ENCODE measurements around the gene LYVE1. TPM values are rescaled to one million over a fixed set of nuclear protein-coding genes. Genes with fewer than 3 reads are reported as not detected.

Gene LYVE1, protein sequence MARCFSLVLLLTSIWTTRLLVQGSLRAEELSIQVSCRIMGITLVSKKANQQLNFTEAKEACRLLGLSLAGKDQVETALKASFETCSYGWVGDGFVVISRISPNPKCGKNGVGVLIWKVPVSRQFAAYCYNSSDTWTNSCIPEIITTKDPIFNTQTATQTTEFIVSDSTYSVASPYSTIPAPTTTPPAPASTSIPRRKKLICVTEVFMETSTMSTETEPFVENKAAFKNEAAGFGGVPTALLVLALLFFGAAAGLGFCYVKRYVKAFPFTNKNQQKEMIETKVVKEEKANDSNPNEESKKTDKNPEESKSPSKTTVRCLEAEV
- polyA plus RNA-seq (2011; rRNA removed) (not detected in 2 replicates), polyA plus RNA-seq (2017; fragmentation: RNase III; extraction: RNeasy Plus Mini Kit Qiagen cat#74134 plus additional on column Dnase treatment) (0.04 TPM in 1 of 3 replicates, not detected in the others), polyA minus RNA-seq (2011; rRNA and poly(A)+ RNA removed) (not detected in 2 replicates)
- polyA plus RNA-seq (2012; cell fraction: cytosol; rRNA removed), result not detected in 2 replicates
- polyA plus RNA-seq (2012; cell fraction: nucleus; rRNA removed), result not detected in 2 replicates

DNA sequence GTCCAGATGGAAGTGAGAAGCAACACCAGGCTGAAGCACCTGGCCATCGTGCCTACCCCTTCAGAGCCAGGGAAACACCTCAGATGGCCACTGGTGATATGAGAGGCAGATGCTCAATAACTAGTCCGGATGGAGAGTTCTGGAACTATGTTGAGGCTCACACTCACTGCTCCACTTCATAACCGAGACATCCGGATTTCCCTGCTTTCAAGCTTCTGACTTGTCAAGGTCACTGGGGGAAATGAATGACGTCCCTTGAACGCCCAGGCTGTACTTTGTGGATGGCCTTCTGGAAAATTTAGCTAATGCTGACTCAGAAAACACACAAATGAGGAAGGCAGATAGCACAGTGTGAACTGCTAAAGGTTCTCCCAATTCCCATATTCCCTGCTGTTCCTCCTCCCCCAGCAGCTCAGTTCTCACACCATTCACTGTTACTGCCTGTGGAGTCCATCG lies at the start of gene LYVE1:
Gene LYVE1, minus strand, starts transcription at position 180 of the 456 bp plus-strand sequence. Its CDS starts 133 bp downstream, at position 47.
- CTCF ChIA-PET, result interaction anchor here (0.6 to 2.9 kb wide), 2 partner anchors 156 to 1078 kb away, joined by 4 to 6 read pairs; no protein-coding TSS in a partner anchor

DNA sequence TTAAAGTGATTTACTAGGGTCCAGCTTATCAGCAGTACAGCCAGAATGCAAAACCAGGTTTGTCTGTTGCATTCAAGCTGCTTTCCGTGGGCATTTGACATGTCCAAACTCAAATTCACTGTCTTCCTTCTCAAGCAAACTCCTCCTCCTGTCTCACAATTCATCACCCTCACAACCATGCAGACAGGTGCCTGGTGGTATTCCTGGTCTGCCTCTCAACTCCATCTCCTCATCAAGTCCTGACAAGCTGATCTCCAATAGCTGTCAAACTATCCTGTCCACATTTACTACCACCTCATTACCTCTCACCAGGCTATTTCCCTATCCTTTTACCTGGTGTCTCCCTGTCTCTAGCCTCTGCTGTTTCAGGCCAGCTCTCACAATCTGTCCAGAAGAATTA lies 49.1 kb upstream of the LYVE1 start:
- DNase-seq (ENCODE audit: low read depth in 1 of 2, low spot score in 1 of 2), result no peak
- Histone ChIP-seq H3K27ac (no peak overlapping the region), H3K4me1 (no peaks in the 10 kb centered on the region), H3K4me3 (no peak overlapping the region), H3K9me3 (peaks cover 18% of the 10 kb centered on the region; the same call in 2 of the 3 replicates), H3K4me2 (no peak overlapping the region)
- TF ChIP-seq RFX5 (IDR thresholded peaks at IDR 0.05) (no peak), BHLHE40 (IDR thresholded peaks at IDR 0.05; ENCODE audit: low read depth, low read length) (no peak), RNF2 (IDR thresholded peaks at IDR 0.05; ENCODE audit: borderline replicate concordance, low read depth) (no peak), CHD4 (IDR thresholded peaks at IDR 0.05; ENCODE audit: borderline replicate concordance) (no peak), EHMT2 (IDR thresholded peaks at IDR 0.05; ENCODE audit: low read depth) (no peak), RAD21 (conservative IDR thresholded peaks at IDR 0.05 in 1 of 2, IDR thresholded peaks at IDR 0.05 in 1 of 2) (no peak), ZC3H11A (IDR thresholded peaks at IDR 0.05) (no peak)
- TF ChIP-seq, protein P1, sequence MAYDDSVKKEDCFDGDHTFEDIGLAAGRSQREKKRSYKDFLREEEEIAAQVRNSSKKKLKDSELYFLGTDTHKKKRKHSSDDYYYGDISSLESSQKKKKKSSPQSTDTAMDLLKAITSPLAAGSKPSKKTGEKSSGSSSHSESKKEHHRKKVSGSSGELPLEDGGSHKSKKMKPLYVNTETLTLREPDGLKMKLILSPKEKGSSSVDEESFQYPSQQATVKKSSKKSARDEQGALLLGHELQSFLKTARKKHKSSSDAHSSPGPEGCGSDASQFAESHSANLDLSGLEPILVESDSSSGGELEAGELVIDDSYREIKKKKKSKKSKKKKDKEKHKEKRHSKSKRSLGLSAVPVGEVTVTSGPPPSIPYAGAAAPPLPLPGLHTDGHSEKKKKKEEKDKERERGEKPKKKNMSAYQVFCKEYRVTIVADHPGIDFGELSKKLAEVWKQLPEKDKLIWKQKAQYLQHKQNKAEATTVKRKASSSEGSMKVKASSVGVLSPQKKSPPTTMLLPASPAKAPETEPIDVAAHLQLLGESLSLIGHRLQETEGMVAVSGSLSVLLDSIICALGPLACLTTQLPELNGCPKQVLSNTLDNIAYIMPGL (CRISPR knock-in tag; IDR thresholded peaks at IDR 0.05; ENCODE audit: borderline replicate concordance), result no peak
- TF ChIP-seq, protein P2, sequence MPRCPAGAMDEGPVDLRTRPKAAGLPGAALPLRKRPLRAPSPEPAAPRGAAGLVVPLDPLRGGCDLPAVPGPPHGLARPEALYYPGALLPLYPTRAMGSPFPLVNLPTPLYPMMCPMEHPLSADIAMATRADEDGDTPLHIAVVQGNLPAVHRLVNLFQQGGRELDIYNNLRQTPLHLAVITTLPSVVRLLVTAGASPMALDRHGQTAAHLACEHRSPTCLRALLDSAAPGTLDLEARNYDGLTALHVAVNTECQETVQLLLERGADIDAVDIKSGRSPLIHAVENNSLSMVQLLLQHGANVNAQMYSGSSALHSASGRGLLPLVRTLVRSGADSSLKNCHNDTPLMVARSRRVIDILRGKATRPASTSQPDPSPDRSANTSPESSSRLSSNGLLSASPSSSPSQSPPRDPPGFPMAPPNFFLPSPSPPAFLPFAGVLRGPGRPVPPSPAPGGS (IDR thresholded peaks at IDR 0.05), result no peak
- TF ChIP-seq, protein P3, sequence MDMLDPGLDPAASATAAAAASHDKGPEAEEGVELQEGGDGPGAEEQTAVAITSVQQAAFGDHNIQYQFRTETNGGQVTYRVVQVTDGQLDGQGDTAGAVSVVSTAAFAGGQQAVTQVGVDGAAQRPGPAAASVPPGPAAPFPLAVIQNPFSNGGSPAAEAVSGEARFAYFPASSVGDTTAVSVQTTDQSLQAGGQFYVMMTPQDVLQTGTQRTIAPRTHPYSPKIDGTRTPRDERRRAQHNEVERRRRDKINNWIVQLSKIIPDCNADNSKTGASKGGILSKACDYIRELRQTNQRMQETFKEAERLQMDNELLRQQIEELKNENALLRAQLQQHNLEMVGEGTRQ (IDR thresholded peaks at IDR 0.05), result no peak
- 46% methylated on average over 1 of the region's 1 CpG for WGBS (ENCODE audit: missing lambda C conversion rate)
- POLR2A ChIA-PET, result no interaction called here
- CTCF ChIA-PET, result interaction anchor here (1.5 to 1.8 kb wide), 2 partner anchors 12 to 211 kb away, joined by 3 to 5 read pairs; no protein-coding TSS in a partner anchor
- ATAC-seq, result no peak
- FAIRE-seq, result no peak

More for the DNA sequence above, at the start of gene LYVE1:
- 71% methylated on average over 7 of the region's 7 CpGs for WGBS (ENCODE audit: missing lambda C conversion rate)
- H3K4me2 ChIP-seq, result no peak within 1 kb of the TSS
- no peaks in the 10 kb centered on the region for H3K4me1 ChIP-seq
- no peak within 1 kb of the TSS for H3K27ac ChIP-seq
- TF ChIP-seq CEBPB (IDR thresholded peaks at IDR 0.05), result no peak
- TF ChIP-seq KDM5A (IDR thresholded peaks at IDR 0.05), result no peak
- TF ChIP-seq, protein P1 (CRISPR knock-in tag; IDR thresholded peaks at IDR 0.05; ENCODE audit: borderline replicate concordance), result no peak
- no peak for TF ChIP-seq EHMT2 (IDR thresholded peaks at IDR 0.05; ENCODE audit: low read depth)
- no peak for TF ChIP-seq MAZ (IDR thresholded peaks at IDR 0.05; ENCODE audit: borderline replicate concordance, low read depth, low read length)
- no peak for TF ChIP-seq FOSL2 (IDR thresholded peaks at IDR 0.05)
- no peak for TF ChIP-seq FOSL2 (CRISPR knock-in tag; IDR thresholded peaks at IDR 0.05)
- no peak for TF ChIP-seq CHD4 (IDR thresholded peaks at IDR 0.05; ENCODE audit: borderline replicate concordance)
- TF ChIP-seq FOSB (CRISPR knock-in tag; IDR thresholded peaks at IDR 0.05), result no peak
- FAIRE-seq (no peak), DNase-seq (ENCODE audit: low read depth in 1 of 2, low spot score in 1 of 2) (no peak), ATAC-seq (no peak)
- POLR2A ChIA-PET, result no interaction called here
- no peaks in the 10 kb centered on the region for H3K9me3 ChIP-seq
- no peak within 1 kb of the TSS for H3K4me3 ChIP-seq
